B cell (primary cell): ENCODE results near the gene ATP9A. TPM values are rescaled to one million over a fixed set of nuclear protein-coding genes. Genes with fewer than 3 reads are reported as not detected.

ENCODE experiments used
- ATAC-seq: fragments of 200-7000 bp; cut with Tn5 transposase; one replicate; pipeline ENCODE4 v1.10.0; 2021; ENCODE audit warnings: low read depth, mild to moderate bottlenecking, moderate number of reproducible peaks, moderate library complexity
- CTCF ChIA-PET: fragments of 350-600 bp; sonication (Branson Sonifier 250); formaldehyde crosslinking; loops from one replicate; lab custom pipeline; 2021; ENCODE audit warnings: antibody characterized with exemption, inconsistent platforms; lab: Charles Lee
- POLR2A ChIA-PET: fragments of 350-600 bp; sonication (Branson Sonifier 250); formaldehyde crosslinking; loops from one replicate; lab custom pipeline; 2021; ENCODE audit warnings: antibody characterized with exemption; lab: Charles Lee
- DNase-seq: peaks from one replicate; pipeline ENCODE4 v3.0.0; 2013
- H2AFZ ChIP-seq: 2 replicates; pipeline ENCODE4 v1.6.1; 2012; ENCODE audit warnings: mild to moderate bottlenecking, low read depth, low read length; ENCODE audit not compliant: insufficient read depth, poor library complexity, severe bottlenecking
- H3K27ac ChIP-seq, 2 donors: 1 replicate in 1 of 2; 2 replicates in 1 of 2; pipeline ENCODE4 v1.5.1; 2012 to 2013; ENCODE audit warnings: low read length in 2 of 2, mild to moderate bottlenecking in 2 of 2, moderate library complexity in 1 of 2
- H3K27me3 ChIP-seq, 4 experiments: fragments of 200-600 bp in 1 of 4; sonication (generic) in 1 of 4; replicated peaks in 1 of 4; 1 replicate in 2 of 4; 2 replicates in 2 of 4; pipeline versions ENCODE4 v1.6.1 to v1.7.0; 2013 to 2016; ENCODE audit warnings: low read length in 3 of 4, mild to moderate bottlenecking in 2 of 4, mixed read lengths in 1 of 4, moderate library complexity in 1 of 4; ENCODE audit not compliant: insufficient read depth in 4 of 4, control insufficient read depth in 3 of 4; ENCODE audit errors: control extremely low read depth in 1 of 4
- H3K36me3 ChIP-seq, 2 experiments: replicated peaks in 1 of 2; 1 replicate in 1 of 2; 2 replicates in 1 of 2; pipeline versions ENCODE4 v1.6.1 to v1.7.1; 2013; ENCODE audit warnings: low read length in 1 of 2; ENCODE audit not compliant: insufficient read depth in 2 of 2, control insufficient read depth in 1 of 2; ENCODE audit errors: control extremely low read depth in 1 of 2, extremely low read depth in 1 of 2
- H3K4me1 ChIP-seq, 2 donors: fragments of 200-600 bp in 1 of 2; sonication (generic) in 1 of 2; 1 replicate in 1 of 2; 2 replicates in 1 of 2; pipeline versions ENCODE4 v1.5.1 to v1.6.1; 2013 to 2017; ENCODE audit warnings: low read length in 2 of 2; ENCODE audit not compliant: control insufficient read depth in 2 of 2, insufficient read depth in 2 of 2
- H3K4me2 ChIP-seq: replicated peaks from 2 replicates; pipeline ENCODE3; 2012; ENCODE audit warnings: mild to moderate bottlenecking, low read depth, low read length; ENCODE audit not compliant: poor library complexity, severe bottlenecking
- H3K4me3 ChIP-seq, 5 experiments: fragments of 200-600 bp in 1 of 5; sonication (generic) in 1 of 5; 1 replicate in 3 of 5; 2 replicates in 2 of 5; pipeline versions ENCODE4 v1.5.1 to v1.7.0; 2011 to 2016; ENCODE audit warnings: low read length in 4 of 5, mild to moderate bottlenecking in 4 of 5, low read depth in 2 of 5, control low read depth in 1 of 5, moderate library complexity in 1 of 5; ENCODE audit not compliant: insufficient read depth in 1 of 5; ENCODE audit errors: control extremely low read depth in 1 of 5, extremely low read depth in 1 of 5
- H3K79me2 ChIP-seq: fragments of 200-600 bp; sonication (generic); one replicate; pipeline ENCODE4 v1.6.0; 2016; ENCODE audit warnings: low read length; ENCODE audit not compliant: control insufficient read depth, insufficient read depth
- H3K9ac ChIP-seq: fragments of 200-600 bp; sonication (generic); 2 replicates; pipeline ENCODE4 v1.6.1; 2017; ENCODE audit warnings: mild to moderate bottlenecking, low read length, moderate library complexity
- H3K9me3 ChIP-seq, 3 donors: one replicate each; pipeline versions ENCODE4 v1.6.1 to v1.7.1; 2013; ENCODE audit warnings: low read length in 2 of 3; ENCODE audit not compliant: control insufficient read depth in 2 of 3, insufficient read depth in 1 of 3; ENCODE audit errors: control extremely low read depth in 1 of 3
- H4K20me1 ChIP-seq: 2 replicates; pipeline ENCODE4 v1.6.0; 2012; ENCODE audit warnings: mild to moderate bottlenecking, low read length; ENCODE audit not compliant: insufficient read depth, control insufficient read depth, poor library complexity, severe bottlenecking
- H3K27ac Mint-ChIP-seq: one replicate; pipeline ENCODE4 v1.8.0; 2021; ENCODE audit warnings: mixed read lengths
- H3K27me3 Mint-ChIP-seq: one replicate; pipeline ENCODE4 v1.8.0; 2021; ENCODE audit warnings: mixed read lengths
- H3K4me1 Mint-ChIP-seq: one replicate; pipeline ENCODE4 v1.8.0; 2021; ENCODE audit warnings: mixed read lengths
- H3K4me3 Mint-ChIP-seq: one replicate; pipeline ENCODE4 v1.8.0; 2021; ENCODE audit warnings: mixed read lengths
- H3K9me3 Mint-ChIP-seq: one replicate; pipeline ENCODE4 v1.8.0; 2022; ENCODE audit warnings: mixed read lengths; ENCODE audit not compliant: insufficient read depth
- EZH2 ChIP-seq: IDR thresholded peaks from 2 replicates; pipeline ENCODE4 v1.6.1; 2012; ENCODE audit warnings: borderline replicate concordance, low read depth, mild to moderate bottlenecking, moderate library complexity, low read length; ENCODE audit not compliant: insufficient read depth, poor library complexity, severe bottlenecking
- WGBS: methylation state at CpG from one replicate; pipeline ENCODE4 v1.1.5; 2013; ENCODE audit warnings: missing lambda C conversion rate; ENCODE audit not compliant: insufficient coverage; 5-methylcytosine and 5-hydroxymethylcytosine counted together
- intact Hi-C: fragments of 100-400 bp; cut with micrococcal nuclease; formaldehyde crosslinking; loops from one replicate; pipeline ENCODE4 v1.10.0; 2022
- polyA plus RNA-seq: library from polyadenylated mRNA; depleted of rRNA; stranded (reverse); fragments of >200 nt; gene quantifications from 2 replicates; pipeline ENCODE4 v1.2.3, GENCODE V29; 2012
- total RNA-seq, 2 donors: library from RNA; stranded (reverse); fragments of 120-200 nt in 1 of 2; gene quantifications; 1 replicate in 1 of 2; 2 replicates in 1 of 2; pipeline versions ENCODE4 v1.2.3 to v1.2.4, GENCODE V29; 2013 to 2022
- TF ChIP-seq, protein P1 (sequence below): fragments of 200-600 bp; IDR thresholded peaks from one replicate; pipeline ENCODE4 v1.8.0; 2022; ENCODE audit warnings: antibody characterized with exemption, mild to moderate bottlenecking

The ATP9A gene
- total and polyA plus RNA-seq, 2 donors (not counting 1 experiment from before 2014, with no cell fraction given) = 0.13 to 0.22 TPM

DNA sequence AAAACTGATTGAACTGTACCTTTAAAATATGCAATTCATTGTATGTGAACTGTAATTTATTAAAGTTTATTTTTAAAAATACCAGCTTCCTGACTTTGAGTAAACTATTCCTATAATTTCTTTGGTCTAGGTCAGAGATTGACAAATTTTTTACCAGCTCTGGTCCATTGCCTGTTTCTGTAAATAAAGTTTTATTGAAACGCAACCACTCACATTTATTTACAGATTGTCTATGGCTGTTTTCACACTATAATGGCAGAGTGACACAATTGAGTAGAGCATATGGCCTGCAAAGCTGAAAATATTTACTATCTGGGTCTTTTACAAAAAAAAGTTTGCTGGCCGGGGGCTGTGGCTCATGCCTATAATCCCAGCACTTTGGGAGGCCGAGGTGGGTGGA is 192.7 kb downstream of the ATP9A start:
- Histone ChIP-seq H3K9ac (no peak overlapping the region), H3K27ac (no peak overlapping the region), H3K79me2 (no peaks in the 10 kb centered on the region), H3K27me3 (peaks cover 0 to 5% (median 0%) of the 10 kb centered on the region in 4 experiments), H3K4me2 (no peak overlapping the region), H3K36me3 (no peaks in the 10 kb centered on the region), H3K4me3 (no peak overlapping the region), H2AFZ (no peak overlapping the region), H3K4me1 (no peaks in the 10 kb centered on the region), H3K9me3 (peaks cover 0 to 4% (median 0%) of the 10 kb centered on the region in 3 donors), H4K20me1 (no peaks in the 10 kb centered on the region)
- peaks cover 2% of the 10 kb centered on the region for H3K9me3 Mint-ChIP-seq
- no peak for TF ChIP-seq EZH2
- TF ChIP-seq, protein P1, sequence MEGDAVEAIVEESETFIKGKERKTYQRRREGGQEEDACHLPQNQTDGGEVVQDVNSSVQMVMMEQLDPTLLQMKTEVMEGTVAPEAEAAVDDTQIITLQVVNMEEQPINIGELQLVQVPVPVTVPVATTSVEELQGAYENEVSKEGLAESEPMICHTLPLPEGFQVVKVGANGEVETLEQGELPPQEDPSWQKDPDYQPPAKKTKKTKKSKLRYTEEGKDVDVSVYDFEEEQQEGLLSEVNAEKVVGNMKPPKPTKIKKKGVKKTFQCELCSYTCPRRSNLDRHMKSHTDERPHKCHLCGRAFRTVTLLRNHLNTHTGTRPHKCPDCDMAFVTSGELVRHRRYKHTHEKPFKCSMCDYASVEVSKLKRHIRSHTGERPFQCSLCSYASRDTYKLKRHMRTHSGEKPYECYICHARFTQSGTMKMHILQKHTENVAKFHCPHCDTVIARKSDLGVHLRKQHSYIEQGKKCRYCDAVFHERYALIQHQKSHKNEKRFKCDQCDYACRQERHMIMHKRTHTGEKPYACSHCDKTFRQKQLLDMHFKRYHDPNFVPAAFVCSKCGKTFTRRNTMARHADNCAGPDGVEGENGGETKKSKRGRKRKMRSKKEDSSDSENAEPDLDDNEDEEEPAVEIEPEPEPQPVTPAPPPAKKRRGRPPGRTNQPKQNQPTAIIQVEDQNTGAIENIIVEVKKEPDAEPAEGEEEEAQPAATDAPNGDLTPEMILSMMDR = no peak
- peaks cover 14% of the 10 kb centered on the region for H3K27me3 Mint-ChIP-seq
- CTCF ChIA-PET = no interaction called here
- no peak for DNase-seq
- intact Hi-C loops = no loop called here
- ATAC-seq = no peak
- POLR2A ChIA-PET = no interaction called here
- no peak overlapping the region for H3K4me3 Mint-ChIP-seq
- H3K27ac Mint-ChIP-seq = no peak overlapping the region
- 94% methylated on average over 2 of the region's 3 CpGs for WGBS
- no peaks in the 10 kb centered on the region for H3K4me1 Mint-ChIP-seq

DNA sequence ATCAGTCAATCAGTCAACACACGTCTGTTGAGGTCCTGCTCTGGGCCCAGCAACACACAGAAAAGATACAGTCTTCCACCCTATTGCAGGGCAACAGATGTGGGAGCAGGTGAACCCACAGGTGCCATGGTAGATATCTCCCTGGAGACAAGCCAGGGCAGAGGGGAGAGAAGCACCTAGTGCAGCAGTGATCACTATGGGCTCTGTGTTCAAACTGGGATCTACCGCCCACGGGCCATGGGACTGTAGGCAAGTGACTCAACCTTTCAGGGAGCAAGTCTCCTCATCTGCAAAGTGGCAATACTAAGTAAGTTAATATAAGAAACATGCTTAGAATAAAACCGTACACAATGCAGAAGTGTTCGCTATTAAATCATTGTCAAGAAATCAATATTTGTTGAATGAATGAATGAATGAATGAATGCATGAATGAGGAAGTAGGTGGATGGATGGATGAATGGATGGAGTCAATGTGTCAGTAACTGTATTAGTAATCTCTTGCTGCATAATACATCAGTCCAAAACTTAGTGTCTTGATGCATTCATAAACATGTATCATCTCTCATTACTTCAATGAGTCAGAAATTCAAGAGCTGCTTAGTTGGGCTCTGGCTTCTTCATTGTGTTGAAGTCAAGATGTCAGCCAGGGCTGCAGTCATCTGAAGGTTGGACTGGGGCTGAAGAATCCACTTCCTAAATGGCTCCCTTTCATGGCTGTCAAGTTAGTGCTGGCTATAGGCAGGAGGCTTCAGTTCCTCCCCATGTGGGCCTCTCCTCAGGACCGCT is 193.7 kb downstream of the ATP9A start:
- Histone ChIP-seq H3K4me2 (no peak overlapping the region), H3K4me1 (no peaks in the 10 kb centered on the region), H3K9me3 (peaks cover 0 to 4% (median 0%) of the 10 kb centered on the region in 3 donors), H4K20me1 (no peaks in the 10 kb centered on the region), H3K27me3 (peaks cover 0 to 5% (median 0%) of the 10 kb centered on the region in 4 experiments), H3K4me3 (no peak overlapping the region), H3K79me2 (no peaks in the 10 kb centered on the region), H3K27ac (no peak overlapping the region), H2AFZ (no peak overlapping the region), H3K9ac (no peak overlapping the region), H3K36me3 (no peaks in the 10 kb centered on the region)
- DNase-seq = no peak
- ATAC-seq = no peak
- H3K9me3 Mint-ChIP-seq = peaks cover 2% of the 10 kb centered on the region
- peaks cover 12% of the 10 kb centered on the region for H3K27me3 Mint-ChIP-seq
- CTCF ChIA-PET = interaction anchor here (1.4 kb wide), 1 partner anchor 188 kb away, joined by 6 read pairs; no protein-coding TSS in a partner anchor
- TF ChIP-seq, protein P1 = no peak
- intact Hi-C loops = no loop called here
- POLR2A ChIA-PET = no interaction called here
- H3K4me3 Mint-ChIP-seq = no peak overlapping the region
- H3K27ac Mint-ChIP-seq = no peak overlapping the region
- 91% methylated on average over 3 of the region's 6 CpGs for WGBS
- H3K4me1 Mint-ChIP-seq = no peaks in the 10 kb centered on the region
